ENCODE results near the gene GDPD3. TPM values are rescaled to one million over a fixed set of nuclear protein-coding genes. Genes with fewer than 3 reads are reported as not detected.

The GDPD3 gene
- total and polyA plus RNA-seq, 2 of the 13 experiments (the other 11 are each of a cell fraction or from before 2014, with no cell fraction given): 18.7 to 20.6 TPM

DNA sequence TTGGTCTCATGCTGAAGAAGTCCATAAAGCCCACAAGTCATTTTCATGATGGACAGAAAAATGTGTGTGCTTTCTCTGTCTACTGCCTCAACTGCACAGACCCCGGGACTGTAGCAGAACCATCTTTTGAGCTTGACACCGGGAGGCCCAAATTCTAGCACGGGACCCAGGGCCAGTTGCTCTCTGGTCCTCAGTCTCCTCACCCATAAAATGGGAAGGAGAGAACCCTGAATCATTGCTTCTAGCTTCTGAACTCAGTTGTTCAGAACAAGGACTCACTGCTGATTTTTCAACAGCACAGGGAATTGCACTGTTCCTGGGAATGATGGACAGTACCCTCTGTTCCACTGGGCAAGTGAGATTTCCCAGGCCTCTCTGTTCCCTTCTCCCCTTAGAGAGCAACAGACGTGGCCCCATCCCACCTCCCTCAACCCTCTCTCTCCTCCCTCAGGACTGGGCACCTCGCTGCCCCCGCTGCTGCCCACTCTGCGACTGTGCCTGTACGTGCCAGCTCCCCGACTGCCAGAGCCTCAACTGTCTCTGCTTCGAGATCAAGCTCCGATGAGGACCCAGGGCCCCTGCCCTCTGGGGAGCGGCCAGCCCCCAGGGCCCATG lies 50.0 kb downstream of the GDPD3 start (continued):
- TF ChIP-seq ZNF446 (CRISPR knock-in tag; IDR thresholded peaks at IDR 0.05) (no peak), ARID2 (CRISPR knock-in tag; IDR thresholded peaks at IDR 0.05; ENCODE audit: borderline replicate concordance) (no peak), REL (CRISPR knock-in tag; conservative IDR thresholded peaks at IDR 0.05) (no peak), ZNF598 (CRISPR knock-in tag; IDR thresholded peaks at IDR 0.05; ENCODE audit: borderline replicate concordance) (peak; percentile 36; the same call in 1 of the 2 replicates), ZNF562 (CRISPR knock-in tag; IDR thresholded peaks at IDR 0.05; ENCODE audit: borderline replicate concordance) (no peak), TRIM24 (CRISPR knock-in tag; IDR thresholded peaks at IDR 0.05) (no peak), HNRNPL (IDR thresholded peaks at IDR 0.05; ENCODE audit: low read depth, low read length) (no peak), HES4 (CRISPR knock-in tag; IDR thresholded peaks at IDR 0.05; ENCODE audit: borderline replicate concordance) (peak; percentile 51; the same call in 1 of the 2 replicates), RBM39 (IDR thresholded peaks at IDR 0.05; ENCODE audit: low read depth, low read length, poor library complexity, severe bottlenecking) (no peak), ZNF20 (CRISPR knock-in tag; IDR thresholded peaks at IDR 0.05) (no peak), ZNF703 (CRISPR knock-in tag; IDR thresholded peaks at IDR 0.05; ENCODE audit: borderline replicate concordance) (no peak), TGIF2 (CRISPR knock-in tag; IDR thresholded peaks at IDR 0.05) (no peak), ZNF670 (CRISPR knock-in tag; IDR thresholded peaks at IDR 0.05; ENCODE audit: borderline replicate concordance) (no peak), FOXJ3 (CRISPR knock-in tag; IDR thresholded peaks at IDR 0.05; ENCODE audit: borderline replicate concordance) (no peak), SP2 (CRISPR knock-in tag; IDR thresholded peaks at IDR 0.05) (no peak), MTF1 (CRISPR knock-in tag; IDR thresholded peaks at IDR 0.05) (no peak), U2AF2 (IDR thresholded peaks at IDR 0.05; ENCODE audit: low read depth, low read length) (no peak), ZNF296 (CRISPR knock-in tag; conservative IDR thresholded peaks at IDR 0.05) (no peak), HNF4G (IDR thresholded peaks at IDR 0.05; ENCODE audit: borderline replicate concordance, low read depth, low read length) (no peak), HNF4G (CRISPR knock-in tag; IDR thresholded peaks at IDR 0.05; ENCODE audit: borderline replicate concordance, low read depth) (no peak), ATM (IDR thresholded peaks at IDR 0.05; ENCODE audit: borderline replicate concordance) (no peak), ZNF644 (CRISPR knock-in tag; IDR thresholded peaks at IDR 0.05; ENCODE audit: low read depth) (no peak), NCOA1 (CRISPR knock-in tag; IDR thresholded peaks at IDR 0.05) (no peak)
- TF ChIP-seq, protein P1, sequence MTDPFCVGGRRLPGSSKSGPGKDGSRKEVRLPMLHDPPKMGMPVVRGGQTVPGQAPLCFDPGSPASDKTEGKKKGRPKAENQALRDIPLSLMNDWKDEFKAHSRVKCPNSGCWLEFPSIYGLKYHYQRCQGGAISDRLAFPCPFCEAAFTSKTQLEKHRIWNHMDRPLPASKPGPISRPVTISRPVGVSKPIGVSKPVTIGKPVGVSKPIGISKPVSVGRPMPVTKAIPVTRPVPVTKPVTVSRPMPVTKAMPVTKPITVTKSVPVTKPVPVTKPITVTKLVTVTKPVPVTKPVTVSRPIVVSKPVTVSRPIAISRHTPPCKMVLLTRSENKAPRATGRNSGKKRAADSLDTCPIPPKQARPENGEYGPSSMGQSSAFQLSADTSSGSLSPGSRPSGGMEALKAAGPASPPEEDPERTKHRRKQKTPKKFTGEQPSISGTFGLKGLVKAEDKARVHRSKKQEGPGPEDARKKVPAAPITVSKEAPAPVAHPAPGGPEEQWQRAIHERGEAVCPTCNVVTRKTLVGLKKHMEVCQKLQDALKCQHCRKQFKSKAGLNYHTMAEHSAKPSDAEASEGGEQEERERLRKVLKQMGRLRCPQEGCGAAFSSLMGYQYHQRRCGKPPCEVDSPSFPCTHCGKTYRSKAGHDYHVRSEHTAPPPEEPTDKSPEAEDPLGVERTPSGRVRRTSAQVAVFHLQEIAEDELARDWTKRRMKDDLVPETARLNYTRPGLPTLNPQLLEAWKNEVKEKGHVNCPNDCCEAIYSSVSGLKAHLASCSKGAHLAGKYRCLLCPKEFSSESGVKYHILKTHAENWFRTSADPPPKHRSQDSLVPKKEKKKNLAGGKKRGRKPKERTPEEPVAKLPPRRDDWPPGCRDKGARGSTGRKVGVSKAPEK (CRISPR knock-in tag; IDR thresholded peaks at IDR 0.05; ENCODE audit: borderline replicate concordance): no peak
- TF ChIP-seq, protein P2, sequence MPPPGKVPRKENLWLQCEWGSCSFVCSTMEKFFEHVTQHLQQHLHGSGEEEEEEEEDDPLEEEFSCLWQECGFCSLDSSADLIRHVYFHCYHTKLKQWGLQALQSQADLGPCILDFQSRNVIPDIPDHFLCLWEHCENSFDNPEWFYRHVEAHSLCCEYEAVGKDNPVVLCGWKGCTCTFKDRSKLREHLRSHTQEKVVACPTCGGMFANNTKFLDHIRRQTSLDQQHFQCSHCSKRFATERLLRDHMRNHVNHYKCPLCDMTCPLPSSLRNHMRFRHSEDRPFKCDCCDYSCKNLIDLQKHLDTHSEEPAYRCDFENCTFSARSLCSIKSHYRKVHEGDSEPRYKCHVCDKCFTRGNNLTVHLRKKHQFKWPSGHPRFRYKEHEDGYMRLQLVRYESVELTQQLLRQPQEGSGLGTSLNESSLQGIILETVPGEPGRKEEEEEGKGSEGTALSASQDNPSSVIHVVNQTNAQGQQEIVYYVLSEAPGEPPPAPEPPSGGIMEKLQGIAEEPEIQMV (CRISPR knock-in tag; IDR thresholded peaks at IDR 0.05; ENCODE audit: low read depth): no peak
- TF ChIP-seq, protein P3, sequence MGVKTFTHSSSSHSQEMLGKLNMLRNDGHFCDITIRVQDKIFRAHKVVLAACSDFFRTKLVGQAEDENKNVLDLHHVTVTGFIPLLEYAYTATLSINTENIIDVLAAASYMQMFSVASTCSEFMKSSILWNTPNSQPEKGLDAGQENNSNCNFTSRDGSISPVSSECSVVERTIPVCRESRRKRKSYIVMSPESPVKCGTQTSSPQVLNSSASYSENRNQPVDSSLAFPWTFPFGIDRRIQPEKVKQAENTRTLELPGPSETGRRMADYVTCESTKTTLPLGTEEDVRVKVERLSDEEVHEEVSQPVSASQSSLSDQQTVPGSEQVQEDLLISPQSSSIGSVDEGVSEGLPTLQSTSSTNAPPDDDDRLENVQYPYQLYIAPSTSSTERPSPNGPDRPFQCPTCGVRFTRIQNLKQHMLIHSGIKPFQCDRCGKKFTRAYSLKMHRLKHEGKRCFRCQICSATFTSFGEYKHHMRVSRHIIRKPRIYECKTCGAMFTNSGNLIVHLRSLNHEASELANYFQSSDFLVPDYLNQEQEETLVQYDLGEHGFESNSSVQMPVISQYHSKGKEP (CRISPR knock-in tag; IDR thresholded peaks at IDR 0.05): no peak

Data from HepG2 (cell line).